GM12864 (cell line): ENCODE measurements around the gene ZNF337.
"Not testable (repeated sequence)": the region's sequence is repeated elsewhere in the genome, so short reads cannot be mapped to it uniquely, and the experiment has no call there.

ENCODE experiments used
- DNase-seq: peaks from one replicate; pipeline ENCODE4 v3.0.0-alpha.2; 2011; ENCODE audit warnings: low read depth
- H3K4me3 ChIP-seq: 2 replicates; pipeline ENCODE4 v1.5.1; 2011; ENCODE audit warnings: mild to moderate bottlenecking, low read depth, low read length, control low read depth
- TF ChIP-seq, protein P1 (sequence below): IDR thresholded peaks from 2 replicates; pipeline ENCODE4 v1.5.1; 2011; ENCODE audit warnings: low read depth, mild to moderate bottlenecking, moderate library complexity, low read length, control low read depth, inconsistent platforms; ENCODE audit errors: missing control alignments

Gene ZNF337

DNA sequence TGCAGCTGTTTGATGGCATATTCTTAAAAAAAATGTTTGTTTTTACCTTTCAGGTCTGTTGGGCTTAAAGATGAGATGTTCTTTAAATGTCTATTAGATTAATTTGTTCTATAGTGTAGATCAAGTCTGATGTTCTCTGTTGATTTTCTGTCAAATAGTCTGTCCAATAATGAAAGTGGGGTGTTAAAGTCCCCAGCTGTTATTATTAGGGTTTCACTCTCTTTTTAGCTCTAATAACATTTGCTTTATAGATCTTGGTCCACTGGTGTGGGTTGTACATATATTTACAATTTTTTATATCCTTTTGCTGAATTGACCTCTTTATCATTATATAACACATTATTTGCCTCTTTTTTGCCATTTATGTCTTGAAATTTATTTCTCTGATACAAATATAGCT, 11.0 kb upstream of the ZNF337 start:
- H3K4me3 ChIP-seq: no peak overlapping the region
- no peak for DNase-seq
- TF ChIP-seq, protein P1, sequence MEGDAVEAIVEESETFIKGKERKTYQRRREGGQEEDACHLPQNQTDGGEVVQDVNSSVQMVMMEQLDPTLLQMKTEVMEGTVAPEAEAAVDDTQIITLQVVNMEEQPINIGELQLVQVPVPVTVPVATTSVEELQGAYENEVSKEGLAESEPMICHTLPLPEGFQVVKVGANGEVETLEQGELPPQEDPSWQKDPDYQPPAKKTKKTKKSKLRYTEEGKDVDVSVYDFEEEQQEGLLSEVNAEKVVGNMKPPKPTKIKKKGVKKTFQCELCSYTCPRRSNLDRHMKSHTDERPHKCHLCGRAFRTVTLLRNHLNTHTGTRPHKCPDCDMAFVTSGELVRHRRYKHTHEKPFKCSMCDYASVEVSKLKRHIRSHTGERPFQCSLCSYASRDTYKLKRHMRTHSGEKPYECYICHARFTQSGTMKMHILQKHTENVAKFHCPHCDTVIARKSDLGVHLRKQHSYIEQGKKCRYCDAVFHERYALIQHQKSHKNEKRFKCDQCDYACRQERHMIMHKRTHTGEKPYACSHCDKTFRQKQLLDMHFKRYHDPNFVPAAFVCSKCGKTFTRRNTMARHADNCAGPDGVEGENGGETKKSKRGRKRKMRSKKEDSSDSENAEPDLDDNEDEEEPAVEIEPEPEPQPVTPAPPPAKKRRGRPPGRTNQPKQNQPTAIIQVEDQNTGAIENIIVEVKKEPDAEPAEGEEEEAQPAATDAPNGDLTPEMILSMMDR: no peak

DNA sequence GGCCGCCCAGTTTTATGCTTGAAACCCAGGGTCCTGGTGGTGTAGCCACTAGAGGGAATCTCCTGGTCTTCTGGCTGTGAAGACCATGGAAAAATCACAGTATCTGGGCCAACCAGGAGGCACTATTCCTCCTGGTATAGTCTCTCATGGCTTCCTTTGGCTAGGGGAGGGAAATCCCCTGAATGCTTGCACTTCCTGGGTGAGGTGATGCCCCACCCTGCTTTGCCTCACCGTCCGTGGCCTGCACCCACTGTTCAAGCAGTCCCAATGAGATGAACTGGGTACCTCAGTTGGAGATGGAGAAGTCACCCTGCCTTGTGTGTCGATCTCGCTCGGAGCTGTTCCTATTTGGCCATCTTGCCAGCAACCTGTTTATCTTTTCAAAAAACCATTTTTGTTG, 10.1 kb upstream of the ZNF337 start:
- H3K4me3 ChIP-seq: no peak overlapping the region
- no peak for DNase-seq
- TF ChIP-seq, protein P1: no peak

- H3K4me3 ChIP-seq: no peak overlapping the region
- no peak for DNase-seq
- TF ChIP-seq, protein P1: no peak
These were observed 9.2 kb upstream of the ZNF337 start for GRCh38 chr20:25705830-25706351.

GRCh38 chr20:25704303-25704702, 7.7 kb upstream of the ZNF337 start:
- DNase-seq, H3K4me3 ChIP-seq: not testable (repeated sequence)

DNA sequence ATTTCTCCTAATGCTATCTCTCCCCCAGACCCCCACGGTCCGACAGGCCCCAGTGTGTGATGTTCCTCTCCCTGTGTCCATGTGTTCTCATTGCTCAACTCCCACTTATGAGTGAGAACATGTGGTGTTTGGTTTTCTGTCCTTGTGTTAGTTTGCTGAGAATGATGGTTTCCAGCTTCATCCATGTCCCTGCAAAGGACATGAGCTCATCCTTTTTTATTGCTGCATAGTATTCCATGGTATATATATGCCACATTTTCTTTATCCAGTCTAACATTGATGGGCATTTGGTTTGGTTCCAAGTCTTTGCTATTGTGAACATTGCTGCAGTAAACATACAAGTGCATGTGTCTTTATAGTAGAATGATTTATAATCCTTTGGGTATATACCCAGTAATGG, 4.2 kb upstream of the ZNF337 start:
- not testable (repeated sequence) for H3K4me3 ChIP-seq, DNase-seq

- no peak overlapping the region for H3K4me3 ChIP-seq
- no peak for DNase-seq
- TF ChIP-seq, protein P1: no peak
These were observed 3.3 kb upstream of the ZNF337 start for GRCh38 chr20:25699914-25700313.

DNA sequence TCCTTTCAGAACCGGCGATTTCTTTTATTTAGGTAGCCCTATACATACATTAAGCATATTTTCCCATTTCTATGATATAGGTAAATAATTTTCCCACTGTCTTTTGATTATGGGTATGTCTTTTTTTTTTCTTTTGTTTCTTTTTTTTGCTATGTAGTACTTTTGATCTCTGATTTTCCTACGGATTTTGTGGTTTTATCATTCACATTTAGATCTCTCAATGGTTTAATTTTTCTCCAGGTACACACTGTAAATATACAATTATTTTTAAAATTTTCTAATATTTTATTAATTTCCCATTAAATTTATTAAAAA, 436 bp upstream of the ZNF337 start:
- TF ChIP-seq, protein P1: no peak
- H3K4me3 ChIP-seq: peak overlapping the region; percentile 95
- no peak for DNase-seq

DNA sequence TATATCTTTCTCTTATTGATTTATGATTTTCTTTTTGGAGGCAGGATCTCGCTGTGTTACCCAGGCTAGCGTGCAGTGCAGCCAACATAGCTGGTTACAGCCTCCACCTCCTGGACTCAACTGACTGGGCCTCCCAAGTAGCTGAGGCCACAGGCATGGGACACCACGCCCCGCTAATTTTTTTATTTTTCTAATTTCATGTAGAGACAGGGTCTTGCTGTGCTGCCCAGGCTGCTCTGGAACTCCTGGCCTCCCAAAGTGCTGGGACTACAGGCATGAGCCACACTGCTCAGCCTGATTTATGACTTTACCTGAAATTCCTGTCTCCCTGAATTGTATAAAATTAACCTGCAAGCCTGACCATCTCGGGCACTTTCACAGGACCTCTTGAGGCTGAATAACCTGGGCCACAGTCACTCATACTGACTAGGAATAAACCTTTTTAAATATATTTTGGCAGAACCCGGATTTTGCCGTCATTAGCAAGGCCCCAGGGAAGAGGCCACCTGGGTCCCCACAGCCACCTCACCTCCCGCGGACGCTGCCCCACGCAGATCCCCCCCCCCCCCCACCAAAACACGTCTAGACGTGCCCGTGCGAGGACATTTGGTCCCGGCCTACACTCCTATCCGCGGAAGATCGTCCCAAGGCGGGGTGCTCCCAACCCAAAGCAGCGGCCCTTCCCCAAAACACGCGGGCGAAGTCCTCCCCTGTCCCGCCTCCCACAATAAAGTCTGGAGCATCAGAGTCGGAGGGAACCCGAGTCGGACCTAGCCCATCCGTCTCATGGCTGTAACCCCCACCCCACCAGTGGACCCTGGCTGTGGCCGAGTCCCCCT, 902 bp downstream of the ZNF337 start:
- DNase-seq: no peak
- TF ChIP-seq, protein P1: no peak
- peak overlapping the region; percentile 95 for H3K4me3 ChIP-seq
